GM21825 (cell line): Measurements from ENCODE around the gene INPP4A.

Source experiments
- ATAC-seq: cut with Tn5 transposase; IDR thresholded peaks from one replicate; pipeline ENCODE4 v1.9.1; 2021; ENCODE audit warnings: mild to moderate bottlenecking, moderate library complexity; ENCODE audit not compliant: unreplicated experiment

Gene INPP4A

GRCh38 chr2:98558852-98559530 lies 114.3 kb downstream of the INPP4A start:
- ATAC-seq, result no peak

- ATAC-seq, result no peak
These were observed 114.9 kb downstream of the INPP4A start for GRCh38 chr2:98559581-98559980.

- ATAC-seq, result no peak
These were observed 115.7 kb downstream of the INPP4A start for GRCh38 chr2:98560256-98560771.

- ATAC-seq, result no peak
These were observed 116.4 kb downstream of the INPP4A start for GRCh38 chr2:98561018-98561417.

- no peak for ATAC-seq
These were observed 117.4 kb downstream of the INPP4A start for GRCh38 chr2:98561902-98562695.

- ATAC-seq, result no peak
These were observed 118.7 kb downstream of the INPP4A start for GRCh38 chr2:98563394-98563793.

GRCh38 chr2:98564541-98565132 lies 120.0 kb downstream of the INPP4A start:
- no peak for ATAC-seq

- no peak for ATAC-seq
These were observed 120.7 kb downstream of the INPP4A start for GRCh38 chr2:98565286-98565860.

- no peak for ATAC-seq
These were observed 121.3 kb downstream of the INPP4A start for GRCh38 chr2:98565941-98566340.

- ATAC-seq, result no peak
These were observed 123.7 kb downstream of the INPP4A start for GRCh38 chr2:98568161-98568956.

GRCh38 chr2:98569197-98569793 lies 124.6 kb downstream of the INPP4A start:
- ATAC-seq, result no peak

- no peak for ATAC-seq
These were observed 125.3 kb downstream of the INPP4A start for GRCh38 chr2:98569915-98570314.

GRCh38 chr2:98570356-98570755 lies 125.7 kb downstream of the INPP4A start:
- no peak for ATAC-seq

- ATAC-seq, result no peak
These were observed 126.6 kb downstream of the INPP4A start for GRCh38 chr2:98571121-98571701.

- ATAC-seq, result no peak
These were observed 127.1 kb downstream of the INPP4A start for GRCh38 chr2:98571796-98572195.

GRCh38 chr2:98572211-98572610 lies 127.6 kb downstream of the INPP4A start:
- no peak for ATAC-seq

- no peak for ATAC-seq
These were observed 128.0 kb downstream of the INPP4A start for GRCh38 chr2:98572676-98573075.

- no peak for ATAC-seq
These were observed 128.8 kb downstream of the INPP4A start for GRCh38 chr2:98573426-98573825.

GRCh38 chr2:98576666-98577312 lies 132.1 kb downstream of the INPP4A start:
- ATAC-seq, result no peak
